ENCODE results near the gene AMPD3.

DNA sequence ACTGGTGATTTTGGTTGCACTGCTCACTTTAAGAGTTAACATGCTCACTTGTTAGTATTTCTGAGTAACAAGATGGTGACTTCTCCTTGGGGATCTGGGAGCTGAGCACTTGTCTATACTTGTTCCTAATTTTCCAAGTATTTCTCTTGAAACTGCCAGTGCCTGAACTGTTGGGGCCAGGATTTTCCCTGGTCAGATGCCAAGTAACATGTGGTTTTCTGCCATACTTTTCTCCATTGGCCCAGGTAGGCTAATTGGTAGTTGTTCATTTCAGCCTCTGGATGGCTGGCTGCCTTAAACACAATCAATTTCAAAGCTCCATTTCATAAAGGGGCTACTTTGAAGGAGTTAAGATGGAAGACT lies 50.9 kb downstream of the AMPD3 start:
- TF ChIP-seq, protein P1, sequence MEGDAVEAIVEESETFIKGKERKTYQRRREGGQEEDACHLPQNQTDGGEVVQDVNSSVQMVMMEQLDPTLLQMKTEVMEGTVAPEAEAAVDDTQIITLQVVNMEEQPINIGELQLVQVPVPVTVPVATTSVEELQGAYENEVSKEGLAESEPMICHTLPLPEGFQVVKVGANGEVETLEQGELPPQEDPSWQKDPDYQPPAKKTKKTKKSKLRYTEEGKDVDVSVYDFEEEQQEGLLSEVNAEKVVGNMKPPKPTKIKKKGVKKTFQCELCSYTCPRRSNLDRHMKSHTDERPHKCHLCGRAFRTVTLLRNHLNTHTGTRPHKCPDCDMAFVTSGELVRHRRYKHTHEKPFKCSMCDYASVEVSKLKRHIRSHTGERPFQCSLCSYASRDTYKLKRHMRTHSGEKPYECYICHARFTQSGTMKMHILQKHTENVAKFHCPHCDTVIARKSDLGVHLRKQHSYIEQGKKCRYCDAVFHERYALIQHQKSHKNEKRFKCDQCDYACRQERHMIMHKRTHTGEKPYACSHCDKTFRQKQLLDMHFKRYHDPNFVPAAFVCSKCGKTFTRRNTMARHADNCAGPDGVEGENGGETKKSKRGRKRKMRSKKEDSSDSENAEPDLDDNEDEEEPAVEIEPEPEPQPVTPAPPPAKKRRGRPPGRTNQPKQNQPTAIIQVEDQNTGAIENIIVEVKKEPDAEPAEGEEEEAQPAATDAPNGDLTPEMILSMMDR (IDR thresholded peaks at IDR 0.05) = no peak
- TF ChIP-seq POLR2A (IDR thresholded peaks at IDR 0.05) = no peak
